Measurements from ENCODE around the gene RFLNA. TPM values are rescaled to one million over a fixed set of nuclear protein-coding genes. Genes with fewer than 3 reads are reported as not detected.
A peak's percentile ranks its signal among the peaks of the same experiment; 100 is the strongest.

RFLNA gene
- total and polyA plus RNA-seq, 3 experiments from 2014 or later = not detected

DNA sequence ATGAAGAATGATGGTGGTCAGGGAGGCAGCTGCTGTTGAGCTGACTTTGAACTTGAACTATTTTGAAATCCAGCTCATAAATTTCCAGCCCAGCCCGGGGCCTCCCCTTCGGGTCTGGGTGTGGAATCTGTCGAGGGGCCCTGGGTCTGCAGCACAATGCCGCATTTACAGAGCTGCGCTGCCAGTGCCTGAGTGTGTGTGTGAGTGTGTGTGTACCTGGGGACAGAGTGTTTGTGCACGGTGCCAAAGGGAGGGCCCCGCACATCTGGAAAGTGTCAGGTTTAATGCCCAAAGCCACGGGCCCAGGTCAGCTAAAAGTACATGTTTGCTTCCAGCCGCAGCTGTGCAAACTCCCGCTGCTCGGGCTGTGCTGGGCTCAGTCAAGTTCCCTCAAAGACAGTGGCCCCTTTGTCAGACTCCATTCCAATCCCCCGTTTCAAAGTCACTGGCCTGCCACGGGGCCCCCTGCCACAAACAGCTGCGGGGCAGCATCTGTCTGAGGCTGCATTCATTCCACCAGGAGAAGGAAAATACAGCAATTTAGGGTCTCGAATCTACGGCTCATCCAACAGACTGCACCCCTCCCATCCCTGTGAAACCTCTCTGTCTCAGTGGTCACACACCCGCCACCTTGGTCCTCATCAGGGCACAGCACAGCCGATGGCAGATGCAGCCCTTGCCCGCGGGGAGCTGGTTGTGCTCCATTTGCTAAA is 16.3 kb upstream of the RFLNA start:
- ChIA-PET POLR2A (no interaction called here), CTCF (no interaction called here)
- Histone ChIP-seq H3K9me3 (ENCODE audit: low read length) (no peaks in the 10 kb centered on the region), H3K27me3 (ENCODE audit: insufficient read depth, low read length, poor library complexity, severe bottlenecking) (no peaks in the 10 kb centered on the region), H3K27ac (ENCODE audit: low read depth, low read length) (no peak overlapping the region), H3K4me1 (ENCODE audit: insufficient read depth, low read length) (no peaks in the 10 kb centered on the region), H3K4me3 (ENCODE audit: low read length) (no peak overlapping the region), H3K36me3 (ENCODE audit: insufficient read depth, low read length) (no peaks in the 10 kb centered on the region)
- H3K27me3 Mint-ChIP-seq = peaks cover 13 to 54% of the 10 kb centered on the region in 2 donors
- peak overlapping the region in 1 of 8 donors; percentile 63 for H3K27ac Mint-ChIP-seq
- no peaks in the 10 kb centered on the region for H3K9me3 Mint-ChIP-seq
- no peak for DNase-seq
- no peaks in the 10 kb centered on the region for H3K4me1 Mint-ChIP-seq
- H3K36me3 Mint-ChIP-seq = no peaks in the 10 kb centered on the region
- peak overlapping the region in 1 of 7 donors; percentile 66 for H3K4me3 Mint-ChIP-seq

DNA sequence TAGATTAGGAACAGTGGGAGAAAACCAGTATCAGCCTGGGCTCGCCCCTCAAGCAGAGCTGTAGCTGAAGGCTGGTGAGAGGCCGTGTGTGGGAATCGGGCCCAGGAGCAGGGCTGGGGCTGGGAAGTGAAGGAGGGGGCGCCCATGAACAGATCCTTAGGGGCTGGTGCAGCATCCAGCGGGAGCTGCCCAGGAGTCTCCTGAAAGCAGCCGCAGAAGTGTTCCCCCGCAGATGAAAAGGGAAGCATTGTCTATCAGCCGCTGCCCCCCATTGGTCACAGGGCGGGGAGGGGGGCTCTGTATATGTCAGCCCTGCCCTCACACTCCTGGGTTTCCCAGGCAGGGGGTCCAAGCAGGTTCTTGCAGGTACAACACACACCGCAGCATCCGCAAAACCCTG is 15.6 kb upstream of the RFLNA start:
- Histone ChIP-seq H3K4me1 (ENCODE audit: insufficient read depth, low read length) (no peaks in the 10 kb centered on the region), H3K9me3 (ENCODE audit: low read length) (no peaks in the 10 kb centered on the region), H3K27me3 (ENCODE audit: insufficient read depth, low read length, poor library complexity, severe bottlenecking) (no peaks in the 10 kb centered on the region), H3K27ac (ENCODE audit: low read depth, low read length) (no peak overlapping the region), H3K36me3 (ENCODE audit: insufficient read depth, low read length) (no peaks in the 10 kb centered on the region), H3K4me3 (ENCODE audit: low read length) (no peak overlapping the region)
- no peak overlapping the region for H3K27ac Mint-ChIP-seq
- H3K9me3 Mint-ChIP-seq = peaks cover 1 to 5% (median 2%) of the 10 kb centered on the region in 5 donors
- ChIA-PET POLR2A (no interaction called here), CTCF (no interaction called here)
- peaks cover 16 to 56% of the 10 kb centered on the region in 2 donors for H3K27me3 Mint-ChIP-seq
- no peaks in the 10 kb centered on the region for H3K36me3 Mint-ChIP-seq
- H3K4me1 Mint-ChIP-seq = no peaks in the 10 kb centered on the region
- no peak for DNase-seq
- no peak overlapping the region for H3K4me3 Mint-ChIP-seq

DNA sequence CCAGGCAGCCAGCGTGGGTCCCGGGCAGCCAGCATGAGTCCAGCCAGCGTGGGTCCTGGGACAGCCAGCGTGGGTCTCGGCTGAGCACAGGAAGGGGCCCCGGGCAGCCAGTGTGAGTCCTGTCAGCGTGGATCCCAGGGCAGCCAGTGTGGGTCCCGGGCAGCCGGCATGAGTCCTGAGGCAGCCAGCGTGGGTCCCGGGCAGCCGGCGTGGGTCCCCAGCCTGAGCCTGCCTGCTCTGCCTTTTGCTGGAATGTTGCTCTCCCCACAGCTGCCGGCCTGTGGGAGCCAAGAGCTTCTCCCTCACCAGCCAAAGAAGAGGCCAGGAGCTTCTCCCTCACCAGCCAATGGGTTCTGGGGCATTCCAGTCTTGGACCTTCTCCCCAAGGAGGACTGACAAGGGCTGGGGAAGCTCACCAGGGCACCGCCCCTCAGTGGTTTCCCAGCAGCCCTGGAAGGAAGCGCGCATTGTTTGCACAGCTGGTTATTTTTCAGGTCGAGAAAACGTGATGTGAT is 15.0 kb upstream of the RFLNA start:
- H3K27ac Mint-ChIP-seq = no peak overlapping the region
- H3K9me3 Mint-ChIP-seq = peaks cover 2 to 11% (median 8%) of the 10 kb centered on the region in 5 donors
- no peak overlapping the region for H3K27ac ChIP-seq (ENCODE audit: low read depth, low read length)
- H3K36me3 Mint-ChIP-seq = peaks cover 0 to 3% (median 0%) of the 10 kb centered on the region in 3 donors
- POLR2A ChIA-PET = no interaction called here
- H3K27me3 Mint-ChIP-seq = peaks cover 18 to 57% of the 10 kb centered on the region in 2 donors
- no peaks in the 10 kb centered on the region for H3K4me1 ChIP-seq (ENCODE audit: insufficient read depth, low read length)
- CTCF ChIA-PET = no interaction called here
- H3K36me3 ChIP-seq (ENCODE audit: insufficient read depth, low read length) = no peaks in the 10 kb centered on the region
- no peaks in the 10 kb centered on the region for H3K4me1 Mint-ChIP-seq
- DNase-seq = no peak
- H3K27me3 ChIP-seq (ENCODE audit: insufficient read depth, low read length, poor library complexity, severe bottlenecking) = no peaks in the 10 kb centered on the region
- no peak overlapping the region for H3K4me3 ChIP-seq (ENCODE audit: low read length)
- H3K4me3 Mint-ChIP-seq = no peak overlapping the region
- no peaks in the 10 kb centered on the region for H3K9me3 ChIP-seq (ENCODE audit: low read length)

- Mint-ChIP-seq H3K27me3 (peaks cover 23 to 55% of the 10 kb centered on the region in 2 donors), H3K4me1 (no peaks in the 10 kb centered on the region), H3K27ac (no peak overlapping the region), H3K9me3 (peaks cover 6 to 23% (median 19%) of the 10 kb centered on the region in 5 donors), H3K4me3 (no peak overlapping the region), H3K36me3 (peaks cover 0 to 12% (median 0%) of the 10 kb centered on the region in 3 donors)
- Histone ChIP-seq H3K27me3 (ENCODE audit: insufficient read depth, low read length, poor library complexity, severe bottlenecking) (no peaks in the 10 kb centered on the region), H3K36me3 (ENCODE audit: insufficient read depth, low read length) (no peaks in the 10 kb centered on the region), H3K27ac (ENCODE audit: low read depth, low read length) (no peak overlapping the region), H3K4me3 (ENCODE audit: low read length) (no peak overlapping the region), H3K9me3 (ENCODE audit: low read length) (no peaks in the 10 kb centered on the region), H3K4me1 (ENCODE audit: insufficient read depth, low read length) (no peaks in the 10 kb centered on the region)
- no peak for DNase-seq
- ChIA-PET POLR2A (no interaction called here), CTCF (no interaction called here)
These were observed 13.6 kb upstream of the RFLNA start for GRCh38 chr12:124281309-124281708.

- no peaks in the 10 kb centered on the region for H3K4me1 ChIP-seq (ENCODE audit: insufficient read depth, low read length)
- no peak overlapping the region for H3K27ac Mint-ChIP-seq
- H3K4me3 ChIP-seq (ENCODE audit: low read length) = no peak overlapping the region
- peaks cover 0 to 12% (median 0%) of the 10 kb centered on the region in 3 donors for H3K36me3 Mint-ChIP-seq
- H3K9me3 Mint-ChIP-seq = peaks cover 9 to 25% (median 19%) of the 10 kb centered on the region in 5 donors
- H3K9me3 ChIP-seq (ENCODE audit: low read length) = no peaks in the 10 kb centered on the region
- no peak overlapping the region for H3K27ac ChIP-seq (ENCODE audit: low read depth, low read length)
- no peak overlapping the region for H3K4me3 Mint-ChIP-seq
- no peak for DNase-seq
- peaks cover 18 to 52% of the 10 kb centered on the region in 2 donors for H3K27me3 Mint-ChIP-seq
- no peaks in the 10 kb centered on the region for H3K4me1 Mint-ChIP-seq
- H3K27me3 ChIP-seq (ENCODE audit: insufficient read depth, low read length, poor library complexity, severe bottlenecking) = no peaks in the 10 kb centered on the region
- ChIA-PET POLR2A (no interaction called here), CTCF (no interaction called here)
- no peaks in the 10 kb centered on the region for H3K36me3 ChIP-seq (ENCODE audit: insufficient read depth, low read length)
These were observed 12.6 kb upstream of the RFLNA start for GRCh38 chr12:124282287-124282686.

DNA sequence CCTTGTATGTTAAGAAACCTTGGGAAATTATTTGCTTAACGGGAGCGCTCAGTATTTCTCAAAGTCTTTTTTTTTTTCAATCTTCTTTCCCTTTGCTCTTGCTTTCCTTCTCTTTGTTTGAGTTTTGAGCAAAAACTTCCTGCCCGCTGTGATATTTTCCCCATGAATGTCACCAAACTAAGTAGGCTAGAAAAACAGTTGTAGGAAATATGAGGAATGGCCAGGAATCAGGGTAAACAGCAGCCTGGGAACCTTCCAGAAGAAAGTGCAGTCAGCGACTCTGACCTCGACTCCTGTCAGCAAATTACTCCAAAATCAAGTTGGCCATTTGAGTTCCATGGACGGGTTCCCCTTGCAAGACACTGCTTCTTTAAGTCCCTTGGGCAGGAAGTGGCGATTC is 11.6 kb upstream of the RFLNA start:
- Histone ChIP-seq H3K27me3 (ENCODE audit: insufficient read depth, low read length, poor library complexity, severe bottlenecking) (no peaks in the 10 kb centered on the region), H3K27ac (ENCODE audit: low read depth, low read length) (no peak overlapping the region), H3K9me3 (ENCODE audit: low read length) (no peaks in the 10 kb centered on the region), H3K36me3 (ENCODE audit: insufficient read depth, low read length) (no peaks in the 10 kb centered on the region), H3K4me1 (ENCODE audit: insufficient read depth, low read length) (no peaks in the 10 kb centered on the region), H3K4me3 (ENCODE audit: low read length) (no peak overlapping the region)
- POLR2A ChIA-PET = no interaction called here
- H3K27me3 Mint-ChIP-seq = peaks cover 18 to 63% of the 10 kb centered on the region in 2 donors
- peaks cover 0 to 12% (median 0%) of the 10 kb centered on the region in 3 donors for H3K36me3 Mint-ChIP-seq
- no peak overlapping the region for H3K27ac Mint-ChIP-seq
- peaks cover 9 to 25% (median 19%) of the 10 kb centered on the region in 5 donors for H3K9me3 Mint-ChIP-seq
- CTCF ChIA-PET = no interaction called here
- H3K4me1 Mint-ChIP-seq = no peaks in the 10 kb centered on the region
- H3K4me3 Mint-ChIP-seq = no peak overlapping the region
- DNase-seq = no peak

DNA sequence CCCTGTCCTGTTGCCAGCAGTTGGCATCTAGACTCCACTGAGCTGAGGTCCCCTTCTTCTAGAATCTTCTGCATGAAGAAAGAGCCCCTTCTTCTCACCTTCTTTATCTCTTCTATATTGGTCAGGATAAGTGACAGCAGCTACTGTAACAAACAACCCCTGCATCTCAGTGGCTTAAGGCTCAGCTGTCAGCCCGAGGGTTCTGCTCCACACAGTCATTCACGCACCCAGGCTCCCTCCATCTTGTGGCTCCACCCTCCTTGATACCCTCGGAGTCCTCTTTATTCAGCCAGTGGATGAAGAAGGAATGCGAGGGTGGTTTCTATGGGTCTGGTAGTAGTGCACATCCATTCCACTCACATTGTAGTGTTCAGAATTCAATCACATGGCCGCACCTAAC is 10.5 kb upstream of the RFLNA start:
- H3K4me1 Mint-ChIP-seq = no peaks in the 10 kb centered on the region
- H3K4me1 ChIP-seq (ENCODE audit: insufficient read depth, low read length) = no peaks in the 10 kb centered on the region
- peaks cover 9 to 25% (median 19%) of the 10 kb centered on the region in 5 donors for H3K9me3 Mint-ChIP-seq
- no peak for DNase-seq
- H3K4me3 Mint-ChIP-seq = no peak overlapping the region
- no peak overlapping the region for H3K27ac Mint-ChIP-seq
- H3K27me3 Mint-ChIP-seq = peaks cover 13 to 60% of the 10 kb centered on the region in 2 donors
- ChIA-PET CTCF (no interaction called here), POLR2A (no interaction called here)
- H3K4me3 ChIP-seq (ENCODE audit: low read length) = no peak overlapping the region
- H3K27me3 ChIP-seq (ENCODE audit: insufficient read depth, low read length, poor library complexity, severe bottlenecking) = no peaks in the 10 kb centered on the region
- no peaks in the 10 kb centered on the region for H3K9me3 ChIP-seq (ENCODE audit: low read length)
- H3K36me3 Mint-ChIP-seq = peaks cover 0 to 12% (median 0%) of the 10 kb centered on the region in 3 donors
- no peaks in the 10 kb centered on the region for H3K36me3 ChIP-seq (ENCODE audit: insufficient read depth, low read length)
- H3K27ac ChIP-seq (ENCODE audit: low read depth, low read length) = no peak overlapping the region

DNA sequence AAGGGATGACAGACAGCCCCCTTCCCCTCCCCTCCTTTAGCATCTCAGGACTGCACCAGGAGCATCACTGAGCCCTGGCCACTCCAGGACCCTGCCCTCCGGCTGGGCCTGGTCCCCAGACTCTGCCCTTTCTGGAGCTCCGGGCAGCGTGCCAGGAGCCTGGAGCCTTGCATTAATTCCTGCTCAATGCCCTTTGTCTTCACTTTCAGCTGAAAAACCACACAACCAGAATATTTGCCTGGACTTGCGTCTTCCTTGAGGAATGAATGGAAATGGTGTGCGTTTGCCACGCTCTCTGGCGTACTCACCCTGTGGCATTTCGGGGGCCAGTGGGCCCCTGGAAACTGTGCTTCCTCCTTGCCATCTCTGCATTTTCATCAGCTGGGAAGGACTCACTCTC is 8.5 kb upstream of the RFLNA start:
- H3K36me3 Mint-ChIP-seq = peaks cover 0 to 12% (median 0%) of the 10 kb centered on the region in 3 donors
- POLR2A ChIA-PET = no interaction called here

More for the DNA sequence above, 8.5 kb upstream of the RFLNA start:
- CTCF ChIA-PET = no interaction called here
- Mint-ChIP-seq H3K27ac (no peak overlapping the region), H3K27me3 (peaks cover 17 to 45% of the 10 kb centered on the region in 2 donors), H3K4me1 (no peaks in the 10 kb centered on the region), H3K4me3 (no peak overlapping the region), H3K9me3 (peaks cover 9 to 25% (median 19%) of the 10 kb centered on the region in 5 donors)
- no peaks in the 10 kb centered on the region for H3K27me3 ChIP-seq (ENCODE audit: insufficient read depth, low read length, poor library complexity, severe bottlenecking)
- no peak overlapping the region for H3K4me3 ChIP-seq (ENCODE audit: low read length)
- no peak overlapping the region for H3K27ac ChIP-seq (ENCODE audit: low read depth, low read length)
- no peaks in the 10 kb centered on the region for H3K4me1 ChIP-seq (ENCODE audit: insufficient read depth, low read length)
- no peak for DNase-seq
- H3K36me3 ChIP-seq (ENCODE audit: insufficient read depth, low read length) = no peaks in the 10 kb centered on the region
- no peaks in the 10 kb centered on the region for H3K9me3 ChIP-seq (ENCODE audit: low read length)
